Activated CD8-positive, alpha-beta memory T cell treated with anti-CD3 and anti-CD28 coated beads, Interleukin-2, amount 10 ng/mL, durations not matched to agents 7 days and 5 days (primary cell): ENCODE measurements around the gene ANP32B. TPM values are rescaled to one million over a fixed set of nuclear protein-coding genes. Genes with fewer than 3 reads are reported as not detected.
A peak's percentile ranks its signal among the peaks of the same experiment; 100 is the strongest.
"Not testable (repeated sequence)": the region's sequence is repeated elsewhere in the genome, so short reads cannot be mapped to it uniquely, and the experiment has no call there.

ENCODE experiments used
- ATAC-seq: fragments of 150-1000 bp; cut with Tn5 transposase; one replicate; pipeline ENCODE4 v1.10.0; 2021; ENCODE audit warnings: moderate library complexity
- CTCF ChIA-PET: fragments of 350-600 bp; sonication (Branson Sonifier 250); formaldehyde crosslinking; loops from one replicate; lab custom pipeline; 2021; ENCODE audit warnings: antibody characterized with exemption; lab: Charles Lee
- DNase-seq: peaks from one replicate; pipeline ENCODE4 v3.0.0-alpha.2; 2020
- H3K27ac Mint-ChIP-seq: one replicate; pipeline ENCODE4 v1.8.0; 2021; ENCODE audit warnings: mild to moderate bottlenecking, mixed read lengths
- H3K27me3 Mint-ChIP-seq: one replicate; pipeline ENCODE4 v1.8.0; 2021; ENCODE audit warnings: mixed read lengths
- H3K36me3 Mint-ChIP-seq: one replicate; pipeline ENCODE4 v1.8.0; 2021; ENCODE audit warnings: mild to moderate bottlenecking, mixed read lengths
- H3K4me1 Mint-ChIP-seq: one replicate; pipeline ENCODE4 v1.8.0; 2021; ENCODE audit warnings: mixed read lengths
- H3K4me3 Mint-ChIP-seq: one replicate; pipeline ENCODE4 v1.8.0; 2021; ENCODE audit warnings: mild to moderate bottlenecking, moderate library complexity, mixed read lengths
- H3K9me3 Mint-ChIP-seq: one replicate; pipeline ENCODE4 v1.8.0; 2022; ENCODE audit warnings: low read depth, mixed read lengths
- total RNA-seq, 2 experiments: library from RNA; stranded (reverse); gene quantifications; one replicate each; pipeline ENCODE4 v1.2.3, GENCODE V29; 2021

Gene ANP32B
- total RNA-seq, 2 experiments from 2014 or later: 299 to 301 TPM

DNA sequence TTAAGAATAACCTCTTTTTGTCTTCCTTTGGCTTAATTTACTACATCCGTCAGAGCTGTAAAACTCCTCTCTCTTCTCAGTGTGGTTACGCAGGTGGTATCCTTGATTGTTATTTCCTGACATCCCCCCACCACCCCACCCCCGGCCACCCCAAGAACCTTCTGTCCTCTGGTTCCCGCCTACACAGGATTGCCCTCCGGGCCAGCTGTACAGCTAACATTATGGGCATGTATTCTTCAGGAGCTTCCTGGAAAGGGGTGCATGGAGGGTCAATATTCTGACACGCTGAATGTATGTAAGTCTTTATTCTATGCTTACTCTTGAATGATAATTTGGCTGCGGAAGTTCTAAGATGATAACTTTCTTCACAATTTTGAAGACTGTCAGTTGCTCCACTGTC, 13.0 kb upstream of the ANP32B start:
- H3K27ac Mint-ChIP-seq: no peak overlapping the region
- no peaks in the 10 kb centered on the region for H3K36me3 Mint-ChIP-seq
- no peak for ATAC-seq
- CTCF ChIA-PET: no interaction called here
- no peaks in the 10 kb centered on the region for H3K4me1 Mint-ChIP-seq
- peaks cover 24% of the 10 kb centered on the region for H3K27me3 Mint-ChIP-seq
- no peak for DNase-seq
- no peaks in the 10 kb centered on the region for H3K9me3 Mint-ChIP-seq
- H3K4me3 Mint-ChIP-seq: no peak overlapping the region

DNA sequence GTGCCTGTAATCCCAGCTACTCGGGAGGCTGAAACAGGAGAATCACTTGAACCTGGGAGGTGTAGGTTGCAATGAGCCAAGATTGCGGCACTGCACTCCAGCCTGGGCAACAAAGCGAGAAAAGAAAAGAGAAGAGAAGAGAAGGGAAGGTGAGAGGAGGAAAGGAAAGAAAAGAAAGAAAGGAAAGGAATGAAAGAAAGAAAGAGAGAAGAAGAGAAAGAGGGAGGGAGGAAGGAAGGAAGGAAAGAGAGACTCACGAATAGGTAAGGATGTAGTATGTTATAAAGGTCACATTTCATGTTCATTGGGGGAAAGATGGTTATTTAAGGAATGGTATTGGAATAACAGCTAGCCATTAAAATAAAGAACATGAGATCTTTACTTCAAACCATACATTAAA, 10.4 kb upstream of the ANP32B start:
- DNase-seq: no peak
- Mint-ChIP-seq H3K4me1 (no peaks in the 10 kb centered on the region), H3K36me3 (no peaks in the 10 kb centered on the region), H3K4me3 (no peak overlapping the region), H3K27me3 (peaks cover 21% of the 10 kb centered on the region), H3K9me3 (no peaks in the 10 kb centered on the region), H3K27ac (no peak overlapping the region)
- CTCF ChIA-PET: interaction anchor here (1.1 kb wide), 1 partner anchor 16 kb away, joined by 3 read pairs; no protein-coding TSS in a partner anchor
- no peak for ATAC-seq

DNA sequence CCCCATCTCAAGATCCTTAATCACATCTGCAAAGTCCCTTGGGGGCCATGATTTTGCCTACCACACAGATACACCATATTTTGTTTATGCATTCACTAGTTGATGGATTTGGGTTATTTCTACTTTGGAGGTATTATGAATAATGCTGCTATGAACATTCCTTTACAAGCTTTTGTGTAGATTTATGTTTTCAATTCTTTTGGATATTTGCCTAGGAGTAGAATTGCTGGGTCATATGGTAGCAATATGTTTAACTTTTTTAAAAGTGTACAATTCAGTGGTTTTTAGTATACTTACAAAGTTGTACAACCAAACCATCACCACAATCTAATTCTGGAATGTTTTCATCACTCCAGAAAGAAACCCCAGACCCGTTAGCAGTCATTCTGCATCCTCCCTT, 7.8 kb upstream of the ANP32B start:
- DNase-seq (no peak), ATAC-seq (no peak)
- H3K36me3 Mint-ChIP-seq: no peaks in the 10 kb centered on the region
- H3K27ac Mint-ChIP-seq: no peak overlapping the region
- peaks cover 2% of the 10 kb centered on the region for H3K4me1 Mint-ChIP-seq
- H3K4me3 Mint-ChIP-seq: no peak overlapping the region
- peaks cover 19% of the 10 kb centered on the region for H3K27me3 Mint-ChIP-seq
- CTCF ChIA-PET: no interaction called here
- H3K9me3 Mint-ChIP-seq: no peaks in the 10 kb centered on the region

DNA sequence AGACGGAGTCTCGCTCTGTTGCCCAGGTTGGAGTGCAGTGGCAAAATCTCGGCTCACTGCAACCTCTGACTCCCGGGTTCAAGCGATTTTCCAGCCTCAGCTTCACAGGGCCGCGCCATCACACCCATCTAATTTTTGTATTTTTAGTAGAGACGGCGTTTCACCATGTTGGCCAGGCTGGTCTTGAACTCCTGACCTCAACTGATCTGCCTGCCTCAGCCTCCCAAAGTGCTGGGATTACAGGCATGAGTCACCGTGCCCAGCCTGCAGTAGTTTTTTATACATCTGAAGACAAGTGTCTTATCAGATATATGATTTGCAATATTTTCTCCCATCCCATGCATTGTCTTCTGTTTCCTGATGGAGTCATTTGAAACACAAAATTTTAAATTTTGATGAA, 6.5 kb upstream of the ANP32B start:
- H3K9me3 Mint-ChIP-seq, H3K27ac Mint-ChIP-seq, CTCF ChIA-PET, H3K4me1 Mint-ChIP-seq, ATAC-seq, H3K36me3 Mint-ChIP-seq, DNase-seq, H3K4me3 Mint-ChIP-seq: not testable (repeated sequence)
- H3K27me3 Mint-ChIP-seq: peaks cover 15% of the 10 kb centered on the region

DNA sequence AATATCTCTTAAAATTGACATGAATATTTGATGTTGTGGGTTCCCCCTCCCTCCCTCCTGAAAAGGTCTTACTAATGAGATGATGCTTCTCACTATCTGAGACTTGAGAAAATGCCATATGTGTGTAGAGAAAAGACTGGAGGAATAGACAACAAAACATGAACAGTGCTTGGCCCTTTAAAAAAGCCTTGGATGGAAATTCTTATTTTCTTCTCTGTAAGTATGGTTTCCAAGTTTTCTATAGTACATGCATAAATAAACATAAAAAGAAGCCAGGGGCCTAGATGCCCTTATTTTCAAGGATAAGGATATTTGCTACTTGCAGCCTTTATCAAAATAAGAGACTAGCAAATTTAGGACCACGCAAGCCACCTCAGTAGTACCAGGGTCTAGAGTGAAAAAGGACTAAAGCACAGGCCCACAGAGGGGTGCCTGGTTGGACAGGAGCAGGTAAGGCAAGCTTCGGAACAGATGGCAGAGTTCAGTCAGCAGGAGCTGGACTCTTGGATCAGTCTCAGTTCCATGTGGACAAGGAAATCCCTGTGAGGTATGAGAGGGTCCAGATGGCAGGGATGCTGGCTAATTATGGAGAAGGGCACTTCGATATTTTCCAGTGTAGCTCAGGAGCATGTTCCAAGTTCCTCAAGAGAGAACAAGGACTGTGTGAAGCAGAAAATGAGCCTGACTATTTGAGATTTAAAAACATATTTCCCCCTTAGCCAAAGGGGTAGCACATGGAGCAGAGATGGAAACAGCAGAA, 4.6 kb upstream of the ANP32B start:
- H3K27ac Mint-ChIP-seq: no peak overlapping the region
- DNase-seq (no peak), ATAC-seq (no peak)
- peaks cover 4% of the 10 kb centered on the region for H3K27me3 Mint-ChIP-seq
- peaks cover 1% of the 10 kb centered on the region for H3K36me3 Mint-ChIP-seq
- no peak overlapping the region for H3K4me3 Mint-ChIP-seq
- peaks cover 11% of the 10 kb centered on the region for H3K4me1 Mint-ChIP-seq
- no peaks in the 10 kb centered on the region for H3K9me3 Mint-ChIP-seq
- CTCF ChIA-PET: interaction anchor here (1.0 to 1.6 kb wide), 2 partner anchors 24 to 37 kb away, joined by 3 to 4 read pairs; no protein-coding TSS in a partner anchor

DNA sequence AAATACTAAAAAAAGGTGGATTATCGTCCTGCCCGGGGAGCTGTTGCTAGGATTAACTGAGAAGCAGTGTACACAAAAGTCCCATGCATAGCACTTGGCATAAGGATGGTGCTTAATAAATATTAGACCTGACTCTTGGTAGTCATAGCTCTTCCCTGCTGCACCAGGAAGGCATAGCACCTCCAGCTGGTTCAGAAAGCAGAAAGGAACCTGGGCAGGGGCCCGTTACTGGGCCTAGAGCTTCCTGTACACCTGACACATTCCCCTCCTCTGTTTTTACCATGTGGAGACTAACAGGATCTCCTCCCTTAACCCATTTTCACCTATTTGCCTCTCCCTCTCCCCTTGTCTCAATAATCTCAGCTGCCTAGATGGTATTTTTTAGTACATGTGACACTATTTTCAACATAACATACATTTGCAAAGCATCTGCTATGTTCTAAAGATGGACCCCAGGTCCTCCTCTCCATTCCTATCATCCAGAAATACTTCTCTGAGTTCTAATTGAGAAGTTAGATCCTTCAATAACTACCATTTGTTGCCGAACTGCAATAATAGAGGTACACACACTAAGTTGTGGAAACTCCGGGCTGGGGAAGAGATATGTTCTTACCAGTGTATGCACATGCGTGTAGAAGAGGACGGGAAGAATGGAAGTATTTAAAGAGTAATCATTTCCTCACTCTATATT, 3.2 kb upstream of the ANP32B start:
- no peak for ATAC-seq
- H3K36me3 Mint-ChIP-seq: peaks cover 1% of the 10 kb centered on the region
- H3K27ac Mint-ChIP-seq: no peak overlapping the region
- H3K4me3 Mint-ChIP-seq: no peak overlapping the region
- no peak for DNase-seq
- peaks cover 11% of the 10 kb centered on the region for H3K4me1 Mint-ChIP-seq
- H3K9me3 Mint-ChIP-seq: no peaks in the 10 kb centered on the region
- H3K27me3 Mint-ChIP-seq: no peaks in the 10 kb centered on the region
- CTCF ChIA-PET: interaction anchor here (1.3 to 9.1 kb wide), 5 partner anchors 9 to 57 kb away, joined by 4 to 99 read pairs (median 4); partner anchors contain the start of gene TRMO

DNA sequence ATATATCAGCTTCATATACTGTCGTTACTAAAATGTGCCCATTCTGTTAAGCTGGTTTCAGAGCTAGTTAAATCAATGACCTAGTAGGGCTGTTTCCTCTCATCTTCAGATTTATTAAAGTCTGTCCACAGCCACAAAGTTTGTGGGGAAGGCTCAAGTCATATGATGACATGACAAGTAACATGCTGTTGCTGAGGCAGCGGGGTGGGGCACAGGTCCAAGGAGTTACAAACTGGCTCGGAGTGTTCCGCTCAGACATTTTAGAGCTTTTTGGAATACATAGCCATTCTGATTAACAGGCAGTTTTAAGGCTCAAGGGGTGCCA, 2.7 kb upstream of the ANP32B start:
- no peak overlapping the region for H3K27ac Mint-ChIP-seq
- CTCF ChIA-PET: interaction anchor here (1.3 to 9.1 kb wide), 4 partner anchors 9 to 58 kb away, joined by 4 to 99 read pairs (median 4); partner anchors contain the start of gene TRMO
- H3K4me3 Mint-ChIP-seq: no peak overlapping the region
- peaks cover 4% of the 10 kb centered on the region for H3K36me3 Mint-ChIP-seq
- no peak for ATAC-seq
- no peaks in the 10 kb centered on the region for H3K27me3 Mint-ChIP-seq
- no peak for DNase-seq
- H3K9me3 Mint-ChIP-seq: no peaks in the 10 kb centered on the region
- peaks cover 13% of the 10 kb centered on the region for H3K4me1 Mint-ChIP-seq

DNA sequence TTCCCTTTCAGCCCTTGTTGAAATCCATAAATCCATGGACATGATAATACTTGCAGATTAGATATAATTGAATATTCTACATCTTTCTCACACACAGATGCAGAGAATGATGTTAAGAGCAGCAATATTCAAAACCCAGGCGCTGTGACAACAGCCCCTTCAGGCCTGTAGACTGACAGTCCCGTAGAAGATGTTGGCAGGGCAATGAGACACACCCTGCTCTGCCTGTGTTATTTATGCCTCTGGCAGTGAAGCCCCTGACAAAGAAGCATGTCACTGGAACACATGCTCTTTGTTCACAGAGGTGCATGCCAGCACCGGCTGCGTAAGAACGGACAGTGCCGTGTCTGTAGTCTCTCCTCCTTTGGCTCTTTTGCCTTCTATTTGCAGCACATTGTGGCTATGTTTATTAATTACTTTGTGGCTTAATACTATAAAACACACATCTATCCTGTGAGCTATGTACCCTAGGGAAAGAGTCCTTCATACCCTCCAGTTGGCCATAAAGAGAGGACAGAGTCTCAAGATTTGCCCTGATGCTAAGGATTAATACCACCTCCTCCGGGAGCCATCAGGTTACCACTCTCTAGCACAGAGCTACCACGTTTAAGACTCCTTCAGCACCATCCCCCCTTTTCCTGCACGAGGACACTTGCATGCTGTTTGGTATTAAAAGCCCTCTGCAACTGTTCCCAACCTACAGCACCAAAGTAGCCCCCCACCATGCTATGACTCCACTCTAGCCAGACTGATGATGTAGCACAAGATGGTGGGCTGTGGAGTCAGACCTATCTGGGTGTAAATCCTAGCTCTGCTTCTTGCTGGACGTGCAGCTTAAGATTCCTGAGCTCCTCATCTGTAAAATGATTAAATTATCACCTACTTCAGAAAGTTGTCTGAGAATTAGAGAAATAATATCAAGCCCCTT, 2.0 kb upstream of the ANP32B start:
- CTCF ChIA-PET: interaction anchor here (0.6 to 9.1 kb wide), 7 partner anchors 10 to 392 kb away, joined by 3 to 99 read pairs (median 4); partner anchors contain the start of gene TRMO
- Mint-ChIP-seq H3K9me3 (no peaks in the 10 kb centered on the region), H3K27me3 (no peaks in the 10 kb centered on the region), H3K36me3 (peaks cover 7% of the 10 kb centered on the region), H3K4me3 (peak overlapping the region; percentile 5), H3K4me1 (peaks cover 18% of the 10 kb centered on the region), H3K27ac (peak overlapping the region; percentile 50)
- no peak for ATAC-seq
- no peak for DNase-seq

DNA sequence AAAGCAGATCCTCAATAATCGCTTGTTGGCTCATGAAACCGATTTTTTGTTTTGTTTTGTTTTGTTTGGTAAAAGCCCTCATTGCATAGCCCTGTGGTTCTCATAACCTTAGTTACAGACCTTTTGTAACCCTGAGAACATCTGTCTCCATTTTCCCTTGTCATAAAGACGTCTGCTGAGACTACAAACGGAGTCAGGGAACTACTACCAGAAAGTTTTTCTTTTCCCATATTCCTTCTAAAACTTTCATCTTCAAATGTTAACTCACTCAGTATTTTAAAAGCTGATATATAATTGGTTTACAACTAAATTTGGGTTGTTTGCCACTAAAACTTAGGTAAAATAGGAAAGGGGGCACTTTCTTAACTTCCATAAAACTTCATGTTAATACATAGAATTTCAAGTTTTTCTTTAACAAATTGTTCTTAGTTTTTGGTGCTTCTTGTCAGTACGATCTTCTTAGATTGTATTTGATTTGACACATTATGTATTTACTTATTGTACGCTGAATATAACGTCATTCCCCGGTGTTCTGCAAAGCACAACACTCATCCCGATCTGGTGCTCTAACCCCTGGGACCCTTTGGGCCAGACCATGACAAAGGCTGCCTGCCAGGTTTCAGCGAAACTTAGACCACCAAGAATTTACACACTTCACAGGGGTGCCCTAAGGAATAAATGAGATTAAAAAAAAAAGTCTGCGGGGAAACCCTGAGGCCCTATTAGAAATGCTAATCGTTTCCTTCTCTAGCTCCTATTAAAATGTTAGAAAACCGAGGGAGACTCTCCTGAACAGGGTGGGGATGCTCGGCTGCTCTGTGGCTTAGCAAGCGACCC, 1.1 kb upstream of the ANP32B start:
- peaks cover 26% of the 10 kb centered on the region for H3K4me1 Mint-ChIP-seq
- H3K27ac Mint-ChIP-seq: peak overlapping the region; percentile 83
- ATAC-seq (no peak), DNase-seq (no peak)
- CTCF ChIA-PET: interaction anchor here (0.6 to 9.1 kb wide), 16 partner anchors 8 to 393 kb away, joined by 3 to 99 read pairs (median 4); partner anchors contain the start of gene TRMO
- peak overlapping the region; percentile 79 for H3K4me3 Mint-ChIP-seq
- H3K9me3 Mint-ChIP-seq: no peaks in the 10 kb centered on the region
- peaks cover 12% of the 10 kb centered on the region for H3K36me3 Mint-ChIP-seq
- H3K27me3 Mint-ChIP-seq: no peaks in the 10 kb centered on the region

DNA sequence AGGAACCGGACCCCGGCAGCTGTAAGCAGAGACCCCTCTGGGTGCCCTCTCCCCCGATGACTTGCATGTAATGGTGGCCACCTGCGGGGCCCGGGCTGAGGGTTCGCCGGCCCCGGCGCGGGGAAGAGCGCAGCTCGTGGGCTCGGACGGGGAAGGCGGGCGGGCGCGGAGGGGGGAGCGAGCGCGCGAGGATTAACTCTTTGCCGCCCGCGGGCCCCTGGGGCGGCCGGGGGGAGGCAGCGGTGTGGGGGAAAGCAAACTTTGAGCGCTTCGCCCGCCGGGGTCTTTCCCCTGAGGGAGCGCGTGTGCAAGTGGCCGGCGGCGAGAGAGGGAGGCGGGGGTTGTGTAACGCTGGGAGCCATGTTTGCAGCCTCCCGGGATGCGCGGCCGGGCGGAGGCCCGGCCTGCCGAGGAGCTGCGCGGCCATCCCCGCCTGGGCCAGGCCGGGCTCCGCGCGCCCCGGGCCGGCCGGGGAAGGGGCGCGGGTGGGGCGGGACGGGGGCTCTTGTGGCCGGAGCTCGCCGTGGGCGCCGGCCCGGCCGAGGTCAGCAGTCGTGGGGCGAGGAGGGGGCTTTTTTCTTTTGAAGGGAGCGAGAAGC, 547 bp downstream of the ANP32B start:
- CTCF ChIA-PET: interaction anchor here (1.0 to 9.1 kb wide), 17 partner anchors 8 to 272 kb away, joined by 3 to 99 read pairs (median 5); partner anchors contain the start of genes HEMGN, TBC1D2 and TRMO
- peak overlapping the region; percentile 79 for H3K4me3 Mint-ChIP-seq
- peaks cover 14% of the 10 kb centered on the region for H3K36me3 Mint-ChIP-seq
- no peaks in the 10 kb centered on the region for H3K9me3 Mint-ChIP-seq
- no peaks in the 10 kb centered on the region for H3K27me3 Mint-ChIP-seq
- DNase-seq (peak; percentile 60), ATAC-seq (peak; percentile 16)
- peaks cover 40% of the 10 kb centered on the region for H3K4me1 Mint-ChIP-seq
- peak overlapping the region; percentile 86 for H3K27ac Mint-ChIP-seq

DNA sequence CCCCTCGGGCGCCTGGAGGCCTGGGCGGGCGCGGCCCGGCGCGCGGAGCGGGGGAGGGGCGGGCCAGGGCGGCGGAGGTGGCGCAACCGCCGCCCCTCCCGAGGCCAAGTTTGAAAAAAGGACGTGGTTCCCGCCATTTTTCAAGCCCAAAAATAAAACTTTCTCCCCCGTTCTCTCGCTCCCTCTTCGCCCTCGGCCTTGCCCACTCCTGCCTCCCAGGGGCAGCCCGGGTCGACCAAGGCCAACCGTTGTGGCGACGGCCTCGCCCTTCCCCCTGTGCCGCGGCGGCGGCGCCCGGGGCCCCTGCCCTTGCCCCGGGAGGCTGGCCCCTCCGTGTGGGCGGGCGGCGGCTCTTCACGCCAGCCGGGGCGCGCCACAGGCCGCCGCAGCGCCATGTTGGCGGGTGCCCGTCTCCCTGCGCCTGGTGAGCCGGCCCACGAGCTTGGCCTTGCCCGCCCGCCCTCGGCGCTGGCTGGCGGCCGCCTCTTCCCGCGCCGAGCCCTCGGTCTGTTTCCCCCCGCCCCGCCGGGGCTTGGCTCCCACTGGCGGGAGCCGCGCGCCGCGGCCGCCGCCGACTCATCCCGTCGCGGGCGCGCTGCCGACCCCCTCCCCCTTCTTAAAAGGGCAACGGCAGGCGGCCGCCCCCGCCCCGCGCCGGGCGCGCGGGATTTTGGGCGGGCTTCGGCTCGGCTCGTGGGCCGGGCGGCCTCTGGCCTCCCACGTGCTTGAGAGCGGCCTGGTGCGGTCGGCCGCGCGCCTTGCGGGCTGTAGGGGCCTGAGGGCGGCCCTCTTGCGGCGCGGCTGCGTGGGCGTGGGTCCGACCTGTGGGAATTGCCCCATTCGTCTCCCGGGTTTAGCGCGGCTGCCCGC, 1.3 kb downstream of the ANP32B start:
- Mint-ChIP-seq H3K4me1 (peaks cover 47% of the 10 kb centered on the region), H3K4me3 (peak overlapping the region; percentile 75), H3K36me3 (peaks cover 16% of the 10 kb centered on the region), H3K27ac (peak overlapping the region; percentile 84), H3K9me3 (no peaks in the 10 kb centered on the region), H3K27me3 (no peaks in the 10 kb centered on the region)
- CTCF ChIA-PET: interaction anchor here (1.0 to 9.1 kb wide), 12 partner anchors 7 to 271 kb away, joined by 3 to 99 read pairs (median 6); partner anchors contain the start of genes HEMGN, TBC1D2 and TRMO
- peak; percentile 78 for DNase-seq
- peak; percentile 31 for ATAC-seq
